ENCODE measurements around the gene BFSP2.

BFSP2 gene, protein sequence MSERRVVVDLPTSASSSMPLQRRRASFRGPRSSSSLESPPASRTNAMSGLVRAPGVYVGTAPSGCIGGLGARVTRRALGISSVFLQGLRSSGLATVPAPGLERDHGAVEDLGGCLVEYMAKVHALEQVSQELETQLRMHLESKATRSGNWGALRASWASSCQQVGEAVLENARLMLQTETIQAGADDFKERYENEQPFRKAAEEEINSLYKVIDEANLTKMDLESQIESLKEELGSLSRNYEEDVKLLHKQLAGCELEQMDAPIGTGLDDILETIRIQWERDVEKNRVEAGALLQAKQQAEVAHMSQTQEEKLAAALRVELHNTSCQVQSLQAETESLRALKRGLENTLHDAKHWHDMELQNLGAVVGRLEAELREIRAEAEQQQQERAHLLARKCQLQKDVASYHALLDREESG

DNA sequence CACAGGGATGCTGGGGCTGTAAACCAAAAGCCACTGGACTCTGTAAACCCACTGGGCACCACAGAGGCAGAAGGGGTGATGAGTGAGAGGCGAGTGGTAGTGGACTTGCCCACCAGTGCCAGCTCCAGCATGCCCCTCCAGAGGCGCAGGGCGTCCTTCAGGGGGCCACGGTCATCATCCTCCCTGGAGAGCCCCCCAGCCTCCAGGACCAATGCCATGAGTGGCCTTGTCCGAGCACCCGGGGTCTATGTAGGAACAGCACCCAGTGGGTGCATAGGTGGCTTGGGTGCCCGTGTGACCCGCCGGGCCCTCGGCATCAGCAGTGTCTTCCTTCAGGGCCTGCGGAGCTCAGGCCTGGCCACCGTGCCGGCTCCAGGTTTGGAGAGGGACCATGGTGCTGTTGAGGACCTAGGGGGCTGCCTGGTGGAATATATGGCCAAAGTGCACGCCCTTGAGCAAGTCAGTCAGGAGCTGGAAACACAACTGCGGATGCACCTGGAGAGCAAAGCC, at the start of gene BFSP2:
Gene BFSP2 (plus strand): TSS at position 51 of the 510 bp plus-strand sequence. CDS start 28 bp downstream, at position 79.
- DNase-seq, result no peak
- H3K27ac Mint-ChIP-seq, result no peak within 1 kb of the TSS
- peaks cover 5% of the 10 kb centered on the region for H3K4me1 Mint-ChIP-seq
- H3K4me3 Mint-ChIP-seq, result no peak within 1 kb of the TSS
- peaks cover 17% of the 10 kb centered on the region for H3K27me3 Mint-ChIP-seq
- CTCF ChIA-PET, result interaction anchor here (1.4 kb wide), 1 partner anchor 24 kb away, joined by 3 read pairs; no protein-coding TSS in a partner anchor
- no peaks in the 10 kb centered on the region for H3K9me3 Mint-ChIP-seq
- no peaks in the 10 kb centered on the region for H3K36me3 Mint-ChIP-seq

DNA sequence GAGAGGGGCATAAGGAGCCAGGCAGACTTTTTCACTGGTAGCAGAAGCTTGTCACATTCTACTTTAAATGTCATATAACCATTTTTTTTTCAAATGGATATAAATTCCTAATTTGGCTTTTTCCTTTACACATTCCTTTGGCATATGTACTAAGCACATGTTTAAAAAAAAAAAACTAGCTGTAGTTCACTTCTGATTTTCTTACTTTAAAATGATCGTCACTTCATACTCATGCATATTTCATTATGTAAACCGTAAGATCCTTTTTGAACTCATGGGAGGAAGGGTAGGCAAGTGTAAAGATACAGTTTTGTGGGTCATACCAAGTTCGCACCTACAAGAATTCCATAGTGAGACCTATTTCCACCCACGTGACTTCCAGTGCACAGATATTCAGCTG, 45.1 kb upstream of the BFSP2 start:
- DNase-seq, result no peak
- Mint-ChIP-seq H3K4me3 (no peak overlapping the region), H3K36me3 (no peaks in the 10 kb centered on the region), H3K4me1 (no peaks in the 10 kb centered on the region), H3K9me3 (peaks cover 3% of the 10 kb centered on the region), H3K27ac (no peak overlapping the region), H3K27me3 (peaks cover 19% of the 10 kb centered on the region)
- CTCF ChIA-PET, result no interaction called here

DNA sequence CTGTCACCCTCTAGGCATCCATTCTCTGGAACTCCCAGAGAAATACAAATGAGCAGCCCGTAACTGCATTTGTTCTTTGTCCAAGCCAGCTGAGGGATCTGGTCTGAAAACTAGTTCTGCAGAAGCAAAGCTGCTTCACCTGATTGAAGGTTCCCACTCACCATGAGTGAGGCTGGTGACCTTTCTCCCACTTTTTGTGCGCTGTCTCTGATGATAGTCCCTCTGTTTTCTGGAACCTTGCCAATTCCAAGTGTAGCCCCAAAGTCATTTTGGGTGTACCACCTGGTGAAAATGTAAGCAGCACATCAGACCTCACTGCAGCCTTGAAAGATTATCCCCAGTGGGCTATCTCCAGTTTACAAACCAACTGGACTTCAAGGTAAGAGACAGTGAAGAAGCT, 39.4 kb upstream of the BFSP2 start:
- Mint-ChIP-seq H3K27ac (no peak overlapping the region), H3K27me3 (peaks cover 14% of the 10 kb centered on the region), H3K9me3 (peaks cover 3% of the 10 kb centered on the region), H3K36me3 (no peaks in the 10 kb centered on the region), H3K4me1 (no peaks in the 10 kb centered on the region), H3K4me3 (no peak overlapping the region)
- CTCF ChIA-PET, result no interaction called here
- DNase-seq, result no peak

DNA sequence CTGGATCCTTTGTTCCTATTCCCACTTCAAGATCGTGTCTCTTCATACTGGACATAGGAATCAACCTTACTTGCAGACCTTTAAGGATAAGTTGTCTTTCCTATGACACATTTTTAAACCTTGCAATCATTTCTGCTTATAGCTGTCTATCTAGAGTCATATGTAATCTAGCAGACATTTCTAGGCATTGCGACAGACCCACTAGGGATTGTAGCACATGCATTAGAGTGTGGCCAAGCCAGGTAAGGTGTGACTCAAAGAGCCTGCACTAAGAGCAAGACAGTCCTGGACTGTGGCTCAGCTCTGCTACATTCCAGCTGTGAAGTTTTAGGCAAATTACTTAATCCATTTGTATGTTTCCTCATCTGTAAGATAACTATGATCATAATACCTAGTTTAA, 38.8 kb upstream of the BFSP2 start:
- Mint-ChIP-seq H3K27ac (no peak overlapping the region), H3K4me1 (no peaks in the 10 kb centered on the region), H3K4me3 (no peak overlapping the region), H3K9me3 (peaks cover 3% of the 10 kb centered on the region), H3K27me3 (peaks cover 14% of the 10 kb centered on the region), H3K36me3 (no peaks in the 10 kb centered on the region)
- CTCF ChIA-PET, result no interaction called here
- DNase-seq, result no peak

DNA sequence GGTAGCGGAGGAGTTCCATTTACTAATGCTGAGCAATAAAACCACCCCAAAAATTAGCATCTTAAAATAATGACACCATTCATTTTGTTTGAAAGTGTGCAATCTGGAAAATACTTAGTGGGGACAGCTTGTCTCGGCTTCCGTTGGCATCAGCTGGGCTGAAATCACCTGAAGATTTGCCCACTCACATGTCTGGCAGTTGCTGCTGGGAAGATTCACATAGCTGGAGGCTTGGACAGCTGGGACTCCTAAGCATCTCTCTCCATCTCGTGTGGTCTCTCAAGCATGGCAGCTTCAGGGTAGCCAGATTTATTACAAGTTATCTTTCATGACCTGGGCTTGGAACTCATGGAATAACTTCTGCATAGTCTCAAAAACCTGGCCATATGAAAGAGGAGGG, 38.4 kb upstream of the BFSP2 start:
- H3K27me3 Mint-ChIP-seq, result peaks cover 14% of the 10 kb centered on the region
- no peak overlapping the region for H3K4me3 Mint-ChIP-seq
- DNase-seq, result no peak
- CTCF ChIA-PET, result no interaction called here
- H3K9me3 Mint-ChIP-seq, result peaks cover under 1% of the 10 kb centered on the region
- H3K36me3 Mint-ChIP-seq, result no peaks in the 10 kb centered on the region
- no peaks in the 10 kb centered on the region for H3K4me1 Mint-ChIP-seq
- H3K27ac Mint-ChIP-seq, result no peak overlapping the region

DNA sequence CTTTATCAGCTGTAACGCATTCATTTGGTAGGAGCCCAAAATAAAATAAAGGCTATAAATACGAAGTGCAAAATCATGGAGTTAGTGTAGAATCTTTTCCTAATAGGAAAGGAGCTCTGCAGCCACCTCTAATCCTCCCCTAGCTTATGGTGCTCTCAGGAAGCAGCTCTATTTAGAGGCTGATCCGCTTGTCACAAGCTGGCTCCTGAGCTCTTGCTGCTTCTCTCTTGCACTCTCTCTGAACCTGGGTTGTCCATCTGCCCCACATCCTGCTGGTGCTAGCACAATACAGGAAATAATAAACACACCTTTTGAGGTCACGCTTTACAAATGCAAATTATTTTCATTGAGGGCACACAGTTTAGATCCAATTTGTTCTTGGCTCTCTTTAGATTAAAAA, 37.3 kb upstream of the BFSP2 start:
- Mint-ChIP-seq H3K36me3 (no peaks in the 10 kb centered on the region), H3K9me3 (no peaks in the 10 kb centered on the region), H3K27me3 (peaks cover 17% of the 10 kb centered on the region), H3K4me1 (no peaks in the 10 kb centered on the region), H3K27ac (no peak overlapping the region), H3K4me3 (no peak overlapping the region)
- no peak for DNase-seq
- CTCF ChIA-PET, result interaction anchor here (1.1 kb wide), 1 partner anchor 455 kb away, joined by 3 read pairs; no protein-coding TSS in a partner anchor

DNA sequence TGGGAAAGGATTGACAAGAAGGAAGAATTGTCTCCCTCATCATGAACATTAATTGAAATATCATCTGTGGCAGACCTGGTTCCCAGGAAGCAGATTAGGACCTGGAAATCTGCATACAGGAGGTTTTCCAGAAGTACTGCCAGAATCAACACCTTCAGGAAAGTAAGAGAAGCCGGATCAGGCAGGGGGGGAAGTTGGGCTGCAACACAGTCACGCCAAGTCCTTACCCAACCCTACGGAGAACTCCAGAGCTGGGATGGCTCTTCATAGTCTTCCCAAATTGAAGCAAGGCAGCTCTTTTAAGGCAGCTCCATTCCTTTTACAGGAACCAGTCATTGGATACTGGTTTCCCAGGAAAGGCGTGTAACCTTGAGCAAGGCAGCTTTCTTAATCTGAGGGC, 35.2 kb upstream of the BFSP2 start:
- no peaks in the 10 kb centered on the region for H3K9me3 Mint-ChIP-seq
- no peak overlapping the region for H3K27ac Mint-ChIP-seq
- H3K36me3 Mint-ChIP-seq, result no peaks in the 10 kb centered on the region
- DNase-seq, result no peak
- no peak overlapping the region for H3K4me3 Mint-ChIP-seq
- peaks cover 17% of the 10 kb centered on the region for H3K27me3 Mint-ChIP-seq
- no peaks in the 10 kb centered on the region for H3K4me1 Mint-ChIP-seq
- CTCF ChIA-PET, result no interaction called here

DNA sequence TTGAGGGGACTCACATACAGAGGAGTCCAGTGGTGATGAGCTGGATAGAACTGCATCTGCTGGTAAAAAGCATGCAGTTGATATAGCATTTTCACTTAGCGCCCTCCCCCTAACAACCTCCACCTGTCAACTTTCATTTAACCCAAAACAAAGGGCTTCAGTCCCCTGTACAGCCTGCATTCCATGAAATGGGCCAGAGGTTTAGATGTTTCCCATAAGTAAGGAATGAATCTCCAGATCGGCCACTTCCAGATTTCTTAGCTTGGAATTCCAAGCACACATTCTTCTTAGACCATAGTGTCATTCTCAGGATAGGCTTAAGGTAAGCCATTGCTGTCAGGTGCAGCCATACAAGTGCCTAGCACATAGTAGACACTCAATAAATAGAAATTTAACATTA, 32.9 kb upstream of the BFSP2 start:
- Mint-ChIP-seq H3K27ac (no peak overlapping the region), H3K27me3 (peaks cover 21% of the 10 kb centered on the region), H3K36me3 (no peaks in the 10 kb centered on the region), H3K4me1 (no peaks in the 10 kb centered on the region), H3K4me3 (no peak overlapping the region), H3K9me3 (no peaks in the 10 kb centered on the region)
- CTCF ChIA-PET, result no interaction called here
- no peak for DNase-seq

DNA sequence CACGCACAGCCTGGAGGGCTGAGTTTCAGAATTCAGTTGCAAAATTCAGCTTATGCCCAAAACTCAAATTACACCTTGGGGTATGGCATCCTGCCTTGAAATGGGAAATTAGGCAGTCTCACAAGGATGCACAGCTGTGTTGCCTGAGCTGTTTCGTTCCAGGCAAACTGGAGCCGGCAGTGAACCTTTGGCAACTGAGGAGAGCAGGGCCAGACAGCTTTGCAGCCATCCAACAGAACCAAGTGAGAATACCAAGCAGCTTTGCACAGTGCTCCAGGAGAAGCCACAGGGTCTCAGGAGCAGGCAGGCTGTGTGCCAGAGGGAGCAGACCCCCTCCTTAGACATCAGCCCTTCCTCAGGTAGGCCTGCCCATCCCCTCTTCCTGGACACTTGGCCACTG, 32.5 kb upstream of the BFSP2 start:
- Mint-ChIP-seq H3K27ac (no peak overlapping the region), H3K36me3 (no peaks in the 10 kb centered on the region)
- CTCF ChIA-PET, result no interaction called here

DNA sequence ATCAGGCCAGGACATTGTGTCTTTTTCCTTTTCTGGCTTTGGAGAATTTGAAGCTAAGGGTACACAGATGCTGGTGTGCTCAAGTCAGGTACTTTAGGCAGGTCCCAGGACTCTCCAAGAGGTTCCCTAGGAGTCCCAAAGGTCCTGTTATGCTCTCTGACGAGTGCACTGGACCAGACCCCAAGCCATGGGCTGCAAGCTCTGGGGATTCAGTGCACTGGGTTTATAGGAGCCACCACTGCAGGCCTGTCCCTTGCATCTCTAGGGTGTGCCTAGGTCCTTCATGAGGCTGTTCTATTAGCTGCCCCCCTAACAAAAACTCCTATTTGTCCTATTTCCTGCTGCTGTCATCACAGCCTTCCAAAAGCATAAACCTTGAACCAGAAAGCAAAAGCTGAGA, 31.9 kb upstream of the BFSP2 start:
- no peak for DNase-seq
- no peaks in the 10 kb centered on the region for H3K36me3 Mint-ChIP-seq
- H3K4me3 Mint-ChIP-seq, result no peak overlapping the region
- H3K9me3 Mint-ChIP-seq, result no peaks in the 10 kb centered on the region
- CTCF ChIA-PET, result no interaction called here
- no peak overlapping the region for H3K27ac Mint-ChIP-seq
- H3K27me3 Mint-ChIP-seq, result peaks cover 20% of the 10 kb centered on the region
- H3K4me1 Mint-ChIP-seq, result no peaks in the 10 kb centered on the region

More for the DNA sequence above, 32.5 kb upstream of the BFSP2 start:
- Mint-ChIP-seq H3K27me3 (peaks cover 18% of the 10 kb centered on the region), H3K9me3 (no peaks in the 10 kb centered on the region), H3K4me3 (no peak overlapping the region), H3K4me1 (no peaks in the 10 kb centered on the region)
- DNase-seq, result no peak

DNA sequence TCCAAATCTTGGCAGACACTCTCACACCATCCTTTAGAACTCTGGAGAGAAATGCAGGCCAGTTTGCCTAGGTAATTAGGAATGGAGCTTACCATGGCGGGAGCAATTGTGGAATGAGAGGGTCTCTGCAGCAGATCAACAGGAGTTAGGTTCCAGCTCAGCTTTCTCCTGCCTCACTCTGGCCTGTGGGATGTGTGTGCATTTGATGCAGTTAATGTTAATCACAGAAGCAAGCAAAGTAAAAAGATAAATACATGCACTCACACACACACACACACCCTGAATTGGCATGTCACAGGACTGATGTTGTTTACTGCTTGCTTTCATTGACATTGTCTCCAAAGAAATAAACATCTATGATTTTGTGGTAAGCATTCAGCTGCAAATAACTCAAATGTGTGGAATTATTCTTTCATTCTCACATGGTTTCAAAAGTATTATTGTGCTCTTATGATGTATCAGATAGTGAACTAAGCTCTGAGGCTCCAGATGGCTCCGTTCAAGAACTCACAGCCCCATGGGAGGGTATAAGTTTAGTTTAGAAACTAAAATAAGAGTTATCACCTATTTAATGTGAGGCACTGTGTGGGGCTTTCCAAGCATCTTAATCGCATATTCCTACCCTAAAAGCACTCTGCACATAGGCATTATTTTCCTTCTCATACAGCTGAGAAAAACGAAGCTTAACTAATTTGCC, 31.3 kb upstream of the BFSP2 start:
- Mint-ChIP-seq H3K4me1 (no peaks in the 10 kb centered on the region), H3K36me3 (no peaks in the 10 kb centered on the region), H3K9me3 (no peaks in the 10 kb centered on the region), H3K27me3 (peaks cover 22% of the 10 kb centered on the region), H3K4me3 (no peak overlapping the region), H3K27ac (no peak overlapping the region)
- CTCF ChIA-PET, result no interaction called here
- no peak for DNase-seq

DNA sequence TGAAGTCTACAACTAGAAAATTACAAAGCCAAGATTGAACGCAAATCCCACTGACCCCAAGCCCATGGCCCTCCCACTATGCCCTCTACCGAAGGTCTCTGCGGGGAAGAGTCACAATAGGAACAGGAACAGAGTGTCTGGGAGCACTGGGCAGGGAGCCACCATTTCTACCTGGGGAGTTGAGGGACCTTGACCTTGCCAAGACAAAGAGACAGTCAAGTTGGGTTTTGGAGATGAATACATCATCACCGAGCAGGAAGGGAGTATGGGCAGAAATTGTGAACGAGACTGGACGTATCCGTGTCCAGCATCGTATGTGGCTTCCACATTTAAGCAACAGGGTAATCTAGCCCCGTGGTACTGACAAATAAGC, 30.8 kb upstream of the BFSP2 start:
- no peak overlapping the region for H3K4me3 Mint-ChIP-seq
- DNase-seq, result no peak
- no peaks in the 10 kb centered on the region for H3K36me3 Mint-ChIP-seq
- no peaks in the 10 kb centered on the region for H3K4me1 Mint-ChIP-seq
- peaks cover 22% of the 10 kb centered on the region for H3K27me3 Mint-ChIP-seq
- CTCF ChIA-PET, result no interaction called here
- H3K27ac Mint-ChIP-seq, result no peak overlapping the region
- H3K9me3 Mint-ChIP-seq, result no peaks in the 10 kb centered on the region

DNA sequence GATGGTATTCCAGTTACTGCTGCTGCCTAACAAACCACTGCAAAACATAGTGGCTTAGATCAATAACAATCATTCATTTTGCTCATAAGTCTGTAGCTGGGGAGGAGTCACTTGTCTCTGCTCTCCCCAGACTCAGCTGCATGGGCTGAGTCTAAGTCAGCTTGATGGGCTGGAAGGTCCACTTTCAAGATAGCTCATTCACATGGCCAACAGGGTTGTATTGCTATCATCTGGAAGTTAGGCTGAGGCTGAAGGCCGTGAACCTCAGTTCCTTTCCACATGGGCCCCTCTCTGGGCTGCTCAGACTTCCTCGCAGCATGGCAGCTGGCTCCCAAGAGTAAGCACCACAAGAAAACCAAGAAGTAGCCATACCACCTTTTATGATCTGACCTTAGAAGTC, 28.7 kb upstream of the BFSP2 start:
- Mint-ChIP-seq H3K4me3 (no peak overlapping the region), H3K4me1 (no peaks in the 10 kb centered on the region), H3K27me3 (peaks cover 22% of the 10 kb centered on the region), H3K9me3 (no peaks in the 10 kb centered on the region), H3K27ac (no peak overlapping the region), H3K36me3 (no peaks in the 10 kb centered on the region)
- no peak for DNase-seq
- CTCF ChIA-PET, result interaction anchor here (0.6 to 1.0 kb wide), 3 partner anchors 11 to 640 kb away, joined by 3 read pairs; no protein-coding TSS in a partner anchor

DNA sequence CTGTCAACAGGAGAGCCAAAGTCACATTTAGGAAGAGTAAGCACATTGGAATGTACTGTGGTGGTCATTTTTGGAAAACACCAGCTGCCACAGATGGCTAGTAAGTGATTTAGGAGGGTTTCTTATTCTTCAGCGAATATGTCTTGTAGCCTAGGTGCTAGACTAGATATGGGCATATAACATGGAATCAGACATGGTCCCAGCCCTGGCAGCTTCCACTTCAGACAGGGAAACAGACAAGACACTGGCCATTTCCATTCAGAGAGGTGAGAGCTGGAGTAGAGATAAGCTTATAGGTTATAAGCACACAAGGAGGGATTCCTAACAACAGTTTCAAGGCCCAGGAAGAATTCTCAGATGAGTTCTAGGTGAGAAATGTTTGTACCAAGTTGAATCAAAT, 28.2 kb upstream of the BFSP2 start:
- Mint-ChIP-seq H3K4me1 (no peaks in the 10 kb centered on the region), H3K4me3 (no peak overlapping the region), H3K9me3 (no peaks in the 10 kb centered on the region), H3K27ac (no peak overlapping the region), H3K27me3 (peaks cover 22% of the 10 kb centered on the region), H3K36me3 (no peaks in the 10 kb centered on the region)
- CTCF ChIA-PET, result interaction anchor here (0.6 to 1.1 kb wide), 2 partner anchors 12 to 526 kb away, joined by 3 read pairs; no protein-coding TSS in a partner anchor
- DNase-seq, result no peak

All from activated naive CD4-positive, alpha-beta T cell treated with anti-CD3 and anti-CD28 coated beads, Interleukin-2, amount 10 ng/mL, durations not matched to agents 7 days and 5 days (primary cell).